Rectal smooth muscle tissue (tissue), 1 donor: ENCODE results near the gene DERL3.

Experiments
- H3K27ac ChIP-seq: one replicate; pipeline ENCODE4 v1.7.0; 2013; ENCODE audit warnings: low read depth, low read length, inconsistent platforms
- H3K27me3 ChIP-seq: one replicate; pipeline ENCODE4 v1.7.0; 2013; ENCODE audit warnings: low read length; ENCODE audit not compliant: control insufficient read depth, insufficient read depth
- H3K36me3 ChIP-seq: one replicate; pipeline ENCODE4 v1.7.0; 2013; ENCODE audit warnings: low read length; ENCODE audit not compliant: control insufficient read depth, insufficient read depth
- H3K4me1 ChIP-seq: one replicate; pipeline ENCODE4 v1.7.0; 2013; ENCODE audit warnings: low read length; ENCODE audit not compliant: control insufficient read depth, insufficient read depth
- H3K4me3 ChIP-seq: one replicate; pipeline ENCODE4 v1.7.0; 2013; ENCODE audit warnings: low read length
- H3K9ac ChIP-seq: one replicate; pipeline ENCODE4 v1.7.0; 2013; ENCODE audit warnings: low read length

The DERL3 gene

DNA sequence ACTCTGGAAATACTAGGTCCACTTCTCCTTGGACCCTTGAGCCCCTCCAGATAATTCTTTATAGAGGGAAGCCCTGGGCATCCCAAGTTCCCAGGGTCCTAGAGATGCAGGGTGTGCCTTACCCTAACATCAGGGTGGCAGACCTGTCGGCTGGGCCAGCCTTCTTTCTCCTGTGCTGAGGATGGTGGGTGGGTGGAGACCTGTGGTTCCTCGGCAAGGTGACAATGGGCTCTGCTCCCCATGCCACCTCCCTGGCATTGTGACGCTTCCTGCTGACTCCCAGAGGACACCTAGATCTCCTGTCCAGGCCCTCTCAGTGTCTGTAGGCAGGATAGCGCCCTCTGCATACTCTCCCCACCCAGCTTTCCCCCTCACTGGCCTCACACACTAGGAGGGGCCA is 3.8 kb upstream of the DERL3 start:
- Histone ChIP-seq H3K4me1 (no peaks in the 10 kb centered on the region), H3K36me3 (no peaks in the 10 kb centered on the region), H3K4me3 (no peak overlapping the region), H3K27me3 (no peaks in the 10 kb centered on the region), H3K9ac (no peak overlapping the region), H3K27ac (no peak overlapping the region)

GRCh38 chr22:23841736-23842445 is 3.1 kb upstream of the DERL3 start:
- H3K27ac ChIP-seq = no peak overlapping the region
- no peak overlapping the region for H3K9ac ChIP-seq
- no peak overlapping the region for H3K4me3 ChIP-seq
- no peaks in the 10 kb centered on the region for H3K36me3 ChIP-seq
- H3K27me3 ChIP-seq = no peaks in the 10 kb centered on the region
- H3K4me1 ChIP-seq = no peaks in the 10 kb centered on the region

DNA sequence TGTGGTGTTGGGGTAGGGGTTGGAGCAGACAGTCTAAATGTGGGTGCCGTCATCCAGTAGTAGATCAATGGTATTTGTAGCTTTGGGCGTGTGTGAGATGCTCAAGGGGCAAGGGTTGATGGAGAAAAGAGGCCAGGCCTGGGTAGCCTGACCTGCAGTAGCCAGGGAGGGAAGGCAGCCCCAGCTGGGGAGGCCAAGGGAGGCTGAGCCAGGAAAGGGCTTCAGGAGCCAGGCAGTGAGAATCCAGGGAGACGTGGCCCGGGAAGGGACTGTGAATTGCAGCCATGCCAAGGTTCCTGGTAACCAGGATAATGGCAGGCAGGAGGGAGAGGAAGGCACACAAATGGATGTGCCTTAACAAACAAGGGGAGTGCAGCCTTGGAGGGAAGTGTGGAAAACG is 2.5 kb upstream of the DERL3 start:
- no peaks in the 10 kb centered on the region for H3K4me1 ChIP-seq
- H3K9ac ChIP-seq = no peak overlapping the region
- H3K27ac ChIP-seq = no peak overlapping the region
- no peaks in the 10 kb centered on the region for H3K36me3 ChIP-seq
- no peaks in the 10 kb centered on the region for H3K27me3 ChIP-seq
- no peak overlapping the region for H3K4me3 ChIP-seq

- no peaks in the 10 kb centered on the region for H3K4me1 ChIP-seq
- no peak overlapping the region for H3K27ac ChIP-seq
- H3K27me3 ChIP-seq = no peaks in the 10 kb centered on the region
- H3K9ac ChIP-seq = no peak overlapping the region
- H3K4me3 ChIP-seq = no peak overlapping the region
- H3K36me3 ChIP-seq = peaks cover 4% of the 10 kb centered on the region
Measured at GRCh38 chr22:23840026-23840425, 1.2 kb upstream of the DERL3 start.

GRCh38 chr22:23837911-23838680 is 710 bp downstream of the DERL3 start:
- H3K4me3 ChIP-seq = peak overlapping the region; percentile 40
- no peaks in the 10 kb centered on the region for H3K27me3 ChIP-seq
- H3K27ac ChIP-seq = no peak overlapping the region
- no peak overlapping the region for H3K9ac ChIP-seq
- no peaks in the 10 kb centered on the region for H3K4me1 ChIP-seq
- H3K36me3 ChIP-seq = peaks cover 9% of the 10 kb centered on the region

DNA sequence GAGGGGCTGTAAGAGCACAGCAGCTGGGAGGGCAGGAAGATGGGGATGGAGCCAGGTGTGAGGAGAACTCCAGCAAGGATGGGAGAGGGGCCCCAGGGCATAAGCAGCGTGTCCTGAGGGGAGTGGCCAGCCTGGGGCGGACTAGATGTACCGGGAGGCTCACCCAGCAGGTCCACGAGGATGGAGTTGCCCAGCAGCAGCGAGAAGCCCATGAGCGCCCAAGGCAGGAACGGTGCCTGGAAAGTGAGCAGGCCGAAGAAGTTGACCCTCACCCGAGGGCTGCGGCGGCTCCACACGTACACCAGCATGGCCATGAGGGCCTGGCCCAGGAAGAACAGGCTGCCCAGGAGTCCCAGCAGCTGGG is 1.3 kb downstream of the DERL3 start:
- Histone ChIP-seq H3K4me1 (no peaks in the 10 kb centered on the region), H3K4me3 (no peak overlapping the region), H3K36me3 (peaks cover 9% of the 10 kb centered on the region), H3K27me3 (no peaks in the 10 kb centered on the region), H3K27ac (no peak overlapping the region), H3K9ac (no peak overlapping the region)

GRCh38 chr22:23836692-23837495 is 1.9 kb downstream of the DERL3 start:
- Histone ChIP-seq H3K36me3 (peaks cover 11% of the 10 kb centered on the region), H3K27me3 (no peaks in the 10 kb centered on the region), H3K9ac (no peak overlapping the region), H3K4me3 (no peak overlapping the region), H3K27ac (no peak overlapping the region), H3K4me1 (no peaks in the 10 kb centered on the region)

- no peak overlapping the region for H3K27ac ChIP-seq
- peaks cover 11% of the 10 kb centered on the region for H3K36me3 ChIP-seq
- H3K4me3 ChIP-seq = no peak overlapping the region
- H3K9ac ChIP-seq = no peak overlapping the region
- no peaks in the 10 kb centered on the region for H3K4me1 ChIP-seq
- H3K27me3 ChIP-seq = no peaks in the 10 kb centered on the region
Measured at GRCh38 chr22:23836281-23836680, 2.5 kb downstream of the DERL3 start.

- Histone ChIP-seq H3K4me1 (no peaks in the 10 kb centered on the region), H3K36me3 (peaks cover 11% of the 10 kb centered on the region), H3K4me3 (no peak overlapping the region), H3K9ac (no peak overlapping the region), H3K27ac (no peak overlapping the region), H3K27me3 (no peaks in the 10 kb centered on the region)
Measured at GRCh38 chr22:23835484-23836144, 3.2 kb downstream of the DERL3 start.

DNA sequence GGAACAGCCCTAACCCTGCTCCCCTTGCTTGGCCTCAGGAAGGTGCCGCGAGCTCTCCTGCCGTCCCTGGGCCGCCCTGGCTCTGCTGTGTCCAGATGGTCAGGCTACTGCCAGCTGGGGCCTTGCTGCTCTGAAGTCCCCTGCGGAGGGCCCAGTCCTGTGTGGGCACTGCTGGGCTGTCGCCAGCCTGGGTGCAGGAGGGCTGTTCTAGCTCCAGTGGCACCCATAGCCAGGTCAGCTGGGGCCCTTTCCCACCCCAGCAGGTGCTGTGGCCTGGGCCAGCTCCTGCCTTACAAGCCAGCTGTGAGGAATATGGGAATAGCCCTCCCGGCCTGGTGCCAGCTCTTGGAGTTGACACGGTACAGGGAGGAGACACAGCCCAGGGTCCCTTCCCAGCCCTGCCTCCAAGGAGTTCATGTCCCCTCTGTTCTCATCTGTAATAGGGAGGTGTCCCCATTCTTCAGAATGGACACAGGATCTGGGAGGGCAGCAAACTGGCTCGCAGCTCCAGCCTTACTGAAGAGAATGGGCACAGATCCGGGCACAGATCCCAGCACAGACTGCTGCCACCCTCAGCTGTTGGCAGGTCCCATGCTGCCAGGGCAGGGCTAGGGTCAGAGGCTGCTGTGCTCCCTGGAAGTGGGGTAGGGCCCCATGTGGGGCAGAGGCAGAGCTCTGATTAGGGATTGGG is 3.9 kb downstream of the DERL3 start:
- Histone ChIP-seq H3K4me1 (no peaks in the 10 kb centered on the region), H3K27ac (no peak overlapping the region), H3K27me3 (no peaks in the 10 kb centered on the region), H3K4me3 (no peak overlapping the region), H3K36me3 (peaks cover 14% of the 10 kb centered on the region), H3K9ac (no peak overlapping the region)

DNA sequence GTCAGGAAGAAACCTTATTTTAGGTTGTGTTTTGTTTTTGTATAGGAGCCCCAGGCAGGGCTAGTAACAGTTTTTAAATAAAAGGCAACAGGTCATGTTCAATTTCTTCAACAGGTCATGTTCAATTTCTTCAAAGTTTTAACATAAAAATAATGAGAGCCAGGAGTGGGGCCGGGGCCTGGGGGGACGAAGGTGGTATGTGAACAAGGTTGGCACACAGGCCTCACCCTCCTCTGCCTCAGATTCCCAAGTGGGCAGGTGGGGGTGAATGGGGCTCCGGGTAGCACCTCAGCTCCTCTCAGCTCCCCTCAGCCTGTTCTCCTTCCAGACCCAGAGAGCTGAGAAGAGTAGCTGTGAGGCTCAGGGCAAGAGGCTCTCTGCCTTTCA is 4.4 kb downstream of the DERL3 start:
- H3K4me1 ChIP-seq = no peaks in the 10 kb centered on the region
- H3K27ac ChIP-seq = no peak overlapping the region
- H3K27me3 ChIP-seq = no peaks in the 10 kb centered on the region
- H3K9ac ChIP-seq = no peak overlapping the region
- no peak overlapping the region for H3K4me3 ChIP-seq
- peaks cover 14% of the 10 kb centered on the region for H3K36me3 ChIP-seq

- Histone ChIP-seq H3K4me1 (no peaks in the 10 kb centered on the region), H3K9ac (no peak overlapping the region), H3K36me3 (peaks cover 18% of the 10 kb centered on the region), H3K27me3 (no peaks in the 10 kb centered on the region), H3K4me3 (no peak overlapping the region), H3K27ac (no peak overlapping the region)
Measured at GRCh38 chr22:23833911-23834317, 4.9 kb downstream of the DERL3 start.
